Heart left ventricle (tissue), 16 donors: ENCODE measurements around the gene TDP1. TPM values are rescaled to one million over a fixed set of nuclear protein-coding genes. Genes with fewer than 3 reads are reported as not detected.

Experiments used
- ATAC-seq, 4 donors: fragments of 200-7000 bp; cut with Tn5 transposase; one replicate each; pipeline ENCODE4 v1.9.1; 2020 to 2022; ENCODE audit warnings: moderate library complexity in 4 of 4, mild to moderate bottlenecking in 3 of 4, moderate number of reproducible peaks in 1 of 4
- DNase-seq, 5 donors: peaks; one replicate each; pipeline ENCODE4 v3.0.0-alpha.2; 2020
- H3K27ac ChIP-seq, 12 donors: fragments of 200-600 bp; sonication (generic) in 4 of 12; one replicate each; pipeline versions ENCODE4 v1.5.0 to v1.8.0; 2016 to 2022; ENCODE audit warnings: mild to moderate bottlenecking in 2 of 12
- H3K27me3 ChIP-seq, 9 donors: fragments of 200-600 bp; sonication (generic) in 2 of 9; one replicate each; pipeline versions ENCODE4 v1.5.1 to v1.8.0; 2016 to 2022; ENCODE audit warnings: mild to moderate bottlenecking in 3 of 9
- H3K36me3 ChIP-seq, 9 donors: fragments of 200-600 bp; sonication (generic) in 2 of 9; one replicate each; pipeline versions ENCODE4 v1.5.0 to v1.8.0; 2018 to 2022; ENCODE audit warnings: mild to moderate bottlenecking in 2 of 9
- H3K4me1 ChIP-seq, 12 donors: fragments of 200-600 bp; sonication (generic) in 4 of 12; one replicate each; pipeline versions ENCODE4 v1.5.0 to v1.8.0; 2016 to 2022; ENCODE audit warnings: mild to moderate bottlenecking in 3 of 12
- H3K4me3 ChIP-seq, 12 donors: fragments of 200-600 bp; sonication (generic) in 4 of 12; one replicate each; pipeline versions ENCODE4 v1.5.0 to v1.8.0; 2017 to 2022; ENCODE audit warnings: mild to moderate bottlenecking in 9 of 12, moderate library complexity in 4 of 12
- H3K9me3 ChIP-seq, 12 donors: fragments of 200-600 bp; sonication (generic) in 4 of 12; one replicate each; pipeline versions ENCODE4 v1.5.0 to v1.8.0; 2016 to 2022; ENCODE audit warnings: mild to moderate bottlenecking in 1 of 12
- POLR2A ChIP-seq, 2 donors: fragments of 450-650 bp; IDR thresholded peaks; one replicate each; pipeline ENCODE4 v1.6.1; 2017; ENCODE audit warnings: antibody characterized with exemption in 2 of 2, mild to moderate bottlenecking in 2 of 2, moderate library complexity in 2 of 2
- WGBS, 4 donors: extraction: QIAGEN DNeasy Blood & Tissue Kit in 2 of 4; methylation state at CpG; one replicate each; pipeline versions ENCODE4 v1.1.5 to v1.1.7; 2013 to 2018; 5-methylcytosine and 5-hydroxymethylcytosine counted together
- intact Hi-C, 10 donors: fragments of 100-400 bp; cut with DNase I; formaldehyde crosslinking; loops; one replicate each; pipeline versions ENCODE4 v1.11.1 to v1.14.2; 2022
- polyA plus RNA-seq, 2 donors: library from polyadenylated mRNA; stranded (reverse); fragments of 200-250 nt; gene quantifications; one replicate each; pipeline ENCODE4 v1.2.3, GENCODE V29; 2013
- total RNA-seq, 9 donors: library from RNA; depleted of rRNA in 2 of 9; stranded (reverse); fragments of >200 nt in 2 of 9; fragmentation: NEBNext Ultra II Directional in 3 of 9; extraction: Animal tissue kit (Norgen Biotek cat#: 25700) in 3 of 9; gene quantifications; one replicate each; pipeline versions ENCODE4 v1.1.0 to v1.2.4, GENCODE V29; 2016 to 2023
- TF ChIP-seq, protein P1 (sequence below), 12 donors: fragments of 200-600 bp; sonication (generic) in 4 of 12; IDR thresholded peaks; one replicate each; pipeline versions ENCODE4 v1.5.0 to v1.8.0; 2018 to 2022; ENCODE audit warnings: antibody characterized with exemption in 12 of 12, mild to moderate bottlenecking in 5 of 12
- donor health status: ischemic (EF 13 %, LVEDD 7.1; RV severe dilation, severe dysfunction).
- donor health status: healthy with polysubstance abuse.
- donor health status: DM: no; HTN: yes; CAD: no.
- donor health status: DM: no; HTN: no; CAD: no.
- donor health status: ischemic (EF 25% LVEDD 6.9; RV normal size, moderate dysfunction).
- donor health status: ischemic (EF 25% LVEDD 5.7; RV mildly dilated, moderate dysfunction).
- donor health status: healthy.
- donor health status: DM: yes; HTN: yes; CAD: no.
- donor health status: ischemic (EF 35%, LVEDD 5.7; RV mildly dilated, moderate dysfunction).
- donor health status: nonischemic (EF 11% LVEDD 7.7; RV severe dilation, severe dysfunction).
- donor health status: DM: yes; HTN: yes; CAD: no.
- donor health status: PGD.
- donor health status: ischemic (EF 29% LVEDD 5.4; RV normal size, mild dysfunction).
- donor health status: nonischemic (EF 23%, LVEDD 6.1; RV moderate dilation, normal function).

TDP1 gene
- total and polyA plus RNA-seq, 11 donors = 1.0 to 9.0 (median 4.1) TPM

DNA sequence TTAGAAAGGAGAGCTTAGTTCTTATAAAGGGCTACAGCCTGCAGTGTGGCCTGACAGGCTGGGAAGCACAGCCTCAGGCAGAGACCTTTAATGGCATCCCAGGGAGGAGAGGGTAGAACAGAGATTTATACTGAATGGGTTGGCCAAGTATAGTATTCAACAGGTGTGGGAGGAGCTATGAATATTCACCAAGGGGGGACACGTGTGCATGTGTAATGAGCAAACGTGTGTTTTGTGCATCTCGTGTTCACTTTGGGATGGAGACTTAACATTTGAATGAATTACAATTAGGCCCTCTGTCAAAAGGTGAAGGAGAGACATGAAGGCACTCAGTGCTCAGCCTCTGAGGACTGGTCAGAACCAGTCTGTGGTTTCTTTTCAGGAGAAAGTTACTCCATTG, 5.2 kb downstream of the TDP1 start:
- no peak for TF ChIP-seq POLR2A (IDR thresholded peaks at IDR 0.05)
- TF ChIP-seq, protein P1, sequence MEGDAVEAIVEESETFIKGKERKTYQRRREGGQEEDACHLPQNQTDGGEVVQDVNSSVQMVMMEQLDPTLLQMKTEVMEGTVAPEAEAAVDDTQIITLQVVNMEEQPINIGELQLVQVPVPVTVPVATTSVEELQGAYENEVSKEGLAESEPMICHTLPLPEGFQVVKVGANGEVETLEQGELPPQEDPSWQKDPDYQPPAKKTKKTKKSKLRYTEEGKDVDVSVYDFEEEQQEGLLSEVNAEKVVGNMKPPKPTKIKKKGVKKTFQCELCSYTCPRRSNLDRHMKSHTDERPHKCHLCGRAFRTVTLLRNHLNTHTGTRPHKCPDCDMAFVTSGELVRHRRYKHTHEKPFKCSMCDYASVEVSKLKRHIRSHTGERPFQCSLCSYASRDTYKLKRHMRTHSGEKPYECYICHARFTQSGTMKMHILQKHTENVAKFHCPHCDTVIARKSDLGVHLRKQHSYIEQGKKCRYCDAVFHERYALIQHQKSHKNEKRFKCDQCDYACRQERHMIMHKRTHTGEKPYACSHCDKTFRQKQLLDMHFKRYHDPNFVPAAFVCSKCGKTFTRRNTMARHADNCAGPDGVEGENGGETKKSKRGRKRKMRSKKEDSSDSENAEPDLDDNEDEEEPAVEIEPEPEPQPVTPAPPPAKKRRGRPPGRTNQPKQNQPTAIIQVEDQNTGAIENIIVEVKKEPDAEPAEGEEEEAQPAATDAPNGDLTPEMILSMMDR (IDR thresholded peaks at IDR 0.05) = no peak
- Histone ChIP-seq H3K36me3 (peaks cover 0 to 29% (median 13%) of the 10 kb centered on the region in 9 donors), H3K9me3 (no peaks in the 10 kb centered on the region), H3K4me1 (peaks cover 0 to 20% (median 8%) of the 10 kb centered on the region in 12 donors), H3K4me3 (no peak overlapping the region), H3K27ac (no peak overlapping the region), H3K27me3 (no peaks in the 10 kb centered on the region)
- 83 to 91% (median 89%) methylated on average over 3 of the region's 3 CpGs for WGBS, 4 donors
- no peak for DNase-seq
- intact Hi-C loops = no loop called here
- ATAC-seq = no peak

DNA sequence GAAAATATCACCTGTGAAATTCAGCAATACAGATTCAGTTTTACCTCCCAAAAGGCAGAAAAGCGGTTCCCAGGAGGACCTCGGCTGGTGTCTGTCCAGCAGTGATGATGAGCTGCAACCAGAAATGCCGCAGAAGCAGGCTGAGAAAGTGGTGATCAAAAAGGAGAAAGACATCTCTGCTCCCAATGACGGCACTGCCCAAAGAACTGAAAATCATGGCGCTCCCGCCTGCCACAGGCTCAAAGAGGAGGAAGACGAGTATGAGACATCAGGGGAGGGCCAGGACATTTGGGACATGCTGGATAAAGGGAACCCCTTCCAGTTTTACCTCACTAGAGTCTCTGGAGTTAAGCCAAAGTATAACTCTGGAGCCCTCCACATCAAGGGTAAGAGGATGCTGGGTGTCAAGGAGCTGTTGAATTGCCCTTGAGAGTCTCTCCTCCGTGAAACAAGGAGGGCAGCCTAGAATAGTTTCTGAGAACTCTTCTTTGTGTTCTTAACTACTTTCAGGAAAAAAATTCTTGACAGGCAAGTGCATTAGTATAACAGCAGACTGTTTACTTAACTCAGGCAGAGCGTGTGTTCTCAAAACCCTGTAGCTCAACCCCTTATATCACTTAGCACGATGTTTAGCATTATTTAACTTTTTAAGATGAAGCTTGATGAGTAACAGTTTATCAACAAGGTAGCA, 7.7 kb downstream of the TDP1 start:
- H3K4me3 ChIP-seq = no peak overlapping the region
- H3K27ac ChIP-seq = no peak overlapping the region
- intact Hi-C loops = no loop called here
- no peak for ATAC-seq
- peaks cover 0 to 51% (median 21%) of the 10 kb centered on the region in 9 donors for H3K36me3 ChIP-seq
- TF ChIP-seq POLR2A (IDR thresholded peaks at IDR 0.05) = no peak
- TF ChIP-seq, protein P1 (IDR thresholded peaks at IDR 0.05) = no peak
- H3K9me3 ChIP-seq = no peaks in the 10 kb centered on the region
- DNase-seq = no peak
- peaks cover 0 to 7% (median 0%) of the 10 kb centered on the region in 12 donors for H3K4me1 ChIP-seq
- 90 to 95% (median 93%) methylated on average over 10 of the region's 10 CpGs for WGBS, 4 donors
- no peaks in the 10 kb centered on the region for H3K27me3 ChIP-seq

DNA sequence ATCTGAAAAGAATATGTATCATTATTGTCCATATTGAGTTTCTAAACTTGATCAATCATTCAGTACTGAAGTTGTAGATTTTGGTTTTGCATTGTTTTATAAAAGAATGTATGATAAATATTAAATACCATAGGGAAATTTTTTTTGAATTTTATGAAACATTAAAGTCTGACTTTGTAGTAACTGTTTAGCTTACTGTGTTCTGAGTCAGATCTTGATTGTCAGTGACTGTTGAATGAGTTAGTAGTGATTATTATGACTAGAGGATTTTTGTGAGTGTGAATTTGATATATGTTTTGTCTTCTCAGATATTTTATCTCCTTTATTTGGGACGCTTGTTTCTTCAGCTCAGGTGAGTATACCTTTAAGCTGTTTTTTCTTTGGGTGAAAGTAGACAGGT, 10.1 kb downstream of the TDP1 start:
- 93 to 100% (median 98%) methylated on average over 1 of the region's 1 CpG for WGBS, 4 donors
- TF ChIP-seq, protein P1 (IDR thresholded peaks at IDR 0.05) = no peak
- no peak for TF ChIP-seq POLR2A (IDR thresholded peaks at IDR 0.05)
- intact Hi-C loops = no loop called here
- peaks cover 0 to 70% (median 29%) of the 10 kb centered on the region in 9 donors for H3K36me3 ChIP-seq
- H3K4me1 ChIP-seq = no peaks in the 10 kb centered on the region
- DNase-seq (no peak), ATAC-seq (no peak)
- H3K27me3 ChIP-seq = no peaks in the 10 kb centered on the region
- H3K4me3 ChIP-seq = no peak overlapping the region
- H3K27ac ChIP-seq = no peak overlapping the region
- no peaks in the 10 kb centered on the region for H3K9me3 ChIP-seq

DNA sequence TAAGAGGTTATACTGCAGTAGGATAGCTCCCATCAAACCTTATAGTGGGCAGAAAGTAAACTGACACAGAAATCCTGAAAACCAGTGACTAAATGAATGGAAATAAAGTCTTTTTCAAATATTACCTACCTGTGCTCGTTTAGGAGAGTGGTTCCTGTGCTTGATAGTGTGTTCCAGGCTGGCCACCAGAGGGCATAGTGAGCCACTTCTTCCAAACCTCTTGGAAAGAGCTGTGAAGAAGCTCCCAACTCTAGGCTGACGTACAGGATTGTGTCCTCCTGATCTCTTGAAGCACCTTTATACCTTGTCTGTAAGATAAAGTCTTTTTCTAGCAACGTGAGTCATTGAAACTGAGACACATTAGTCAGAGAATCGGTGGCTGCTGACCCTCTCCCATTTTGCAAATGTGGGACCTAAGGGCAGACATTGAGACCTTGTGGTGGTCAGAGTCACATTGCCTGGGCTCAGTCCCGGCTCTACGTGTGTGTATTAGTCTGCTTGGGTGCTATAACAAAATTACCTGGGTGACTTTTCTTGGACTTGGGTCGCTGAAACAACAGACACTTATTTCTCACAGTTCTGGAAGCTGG, 17.6 kb downstream of the TDP1 start:
- WGBS, 4 donors = 54 to 62% (median 56%) methylated on average over 7 of the region's 7 CpGs
- no peaks in the 10 kb centered on the region for H3K4me1 ChIP-seq
- intact Hi-C loops = loop anchor here in 9 of 10 donors (1.0 to 10.0 kb wide), 6 partner anchors 89 to 264 kb away; partner anchors contain the start of gene KCNK13 (in 2 of the 9)
- H3K9me3 ChIP-seq = no peaks in the 10 kb centered on the region
- H3K27me3 ChIP-seq = no peaks in the 10 kb centered on the region
- H3K36me3 ChIP-seq = peaks cover 0 to 76% (median 21%) of the 10 kb centered on the region in 9 donors
- no peak overlapping the region for H3K27ac ChIP-seq
- TF ChIP-seq, protein P1 (IDR thresholded peaks at IDR 0.05) = peak; percentile 71 to 92 (median 82)
- TF ChIP-seq POLR2A (IDR thresholded peaks at IDR 0.05) = no peak
- no peak overlapping the region for H3K4me3 ChIP-seq
- DNase-seq = peak; percentile 27 to 73 (median 68)
- peak in 3 of 4 donors; percentile 87 to 88 (median 87) for ATAC-seq
